Caco-2 (cell line): ENCODE data around the gene FOXB2. TPM values are rescaled to one million over a fixed set of nuclear protein-coding genes. Genes with fewer than 3 reads are reported as not detected.

Experiments
- BruUV-seq: library from RNA; stranded (reverse); fragments of 400-500 nt; replicated peaks from 2 replicates; lab custom pipeline; 2021; lab: Mats Ljungman, UMichigan
- CTCF ChIA-PET: fragments of 300-600 bp; sonication (Branson Sonifier 250); formaldehyde crosslinking; loops from one replicate; lab custom pipeline; 2022; ENCODE audit warnings: antibody characterized with exemption; lab: Charles Lee
- POLR2A ChIA-PET: fragments of 300-600 bp; sonication (Branson Sonifier 250); formaldehyde crosslinking; loops from one replicate; lab custom pipeline; 2022; ENCODE audit warnings: antibody characterized with exemption; lab: Charles Lee
- DNase-seq, 2 experiments: peaks; one replicate each; pipeline versions ENCODE4 v3.0.0 to v3.0.0-alpha.2; 2020 to 2022
- H3K27me3 ChIP-seq: replicated peaks from 2 replicates; pipeline ENCODE4 v1.6.0; 2011; ENCODE audit warnings: low read length; ENCODE audit not compliant: control insufficient read depth, insufficient read depth
- H3K36me3 ChIP-seq: 2 replicates; pipeline ENCODE4 v1.5.1; 2011; ENCODE audit warnings: low read length; ENCODE audit not compliant: control insufficient read depth, insufficient read depth
- H3K4me1 ChIP-seq: fragments of 250-450 bp; sonication (Bioruptor Pico); 2 replicates; pipeline ENCODE4 v1.5.1; 2020; ENCODE audit warnings: mild to moderate bottlenecking
- H3K4me3 ChIP-seq: 2 replicates; pipeline ENCODE4 v1.5.1; 2011; ENCODE audit warnings: low read depth, mild to moderate bottlenecking, control low read depth, low read length
- H3K9me3 ChIP-seq: fragments of 250-450 bp; sonication (Bioruptor Pico); 2 replicates; pipeline ENCODE4 v1.5.1; 2020; ENCODE audit warnings: mild to moderate bottlenecking, moderate library complexity
- H3K27ac Mint-ChIP-seq: one replicate; pipeline ENCODE4 v1.8.0; 2022; ENCODE audit warnings: mixed read lengths; ENCODE audit not compliant: unreplicated experiment
- H3K27me3 Mint-ChIP-seq: one replicate; pipeline ENCODE4 v1.8.0; 2022; ENCODE audit warnings: mixed read lengths; ENCODE audit not compliant: insufficient read depth, unreplicated experiment
- H3K36me3 Mint-ChIP-seq: one replicate; pipeline ENCODE4 v1.8.0; 2022; ENCODE audit warnings: mild to moderate bottlenecking, mixed read lengths; ENCODE audit not compliant: insufficient read depth, unreplicated experiment
- H3K4me1 Mint-ChIP-seq: one replicate; pipeline ENCODE4 v1.8.0; 2022; ENCODE audit warnings: low read depth, mixed read lengths; ENCODE audit not compliant: unreplicated experiment
- H3K4me3 Mint-ChIP-seq: one replicate; pipeline ENCODE4 v1.8.0; 2022; ENCODE audit warnings: mild to moderate bottlenecking, moderate library complexity, mixed read lengths; ENCODE audit not compliant: unreplicated experiment
- H3K9me3 Mint-ChIP-seq: one replicate; pipeline ENCODE4 v1.8.0; 2022; ENCODE audit warnings: mixed read lengths; ENCODE audit not compliant: unreplicated experiment
- CTCF ChIP-seq, 2 experiments: fragments of 200-600 bp in 1 of 2; IDR thresholded peaks; 1 replicate in 1 of 2; 2 replicates in 1 of 2; pipeline versions ENCODE4 v1.5.1 to v1.8.0; 2011 to 2022; ENCODE audit warnings: antibody characterized with exemption in 1 of 2, control low read depth in 1 of 2, inconsistent platforms in 1 of 2, low read depth in 1 of 2, low read length in 1 of 2, mild to moderate bottlenecking in 1 of 2, moderate library complexity in 1 of 2; ENCODE audit not compliant: insufficient read depth in 1 of 2, severe bottlenecking in 1 of 2, unreplicated experiment in 1 of 2
- intact Hi-C: fragments of 100-400 bp; cut with micrococcal nuclease; formaldehyde crosslinking; loops from one replicate; pipeline ENCODE4 v1.10.0; 2022; ENCODE audit not compliant: unreplicated experiment
- total RNA-seq: library from RNA; stranded (reverse); gene quantifications from 2 replicates; pipeline ENCODE4 v1.2.3, GENCODE V29; 2022

Gene FOXB2
- total RNA-seq, 1 experiment from 2014 or later, result not detected

GRCh38 chr9:77016526-77017504 lies 2.6 kb upstream of the FOXB2 start:
- Mint-ChIP-seq H3K36me3 (no peaks in the 10 kb centered on the region), H3K9me3 (no peaks in the 10 kb centered on the region), H3K27me3 (peaks cover 9% of the 10 kb centered on the region), H3K27ac (no peak overlapping the region), H3K4me3 (no peak overlapping the region), H3K4me1 (no peaks in the 10 kb centered on the region)
- no peaks in the 10 kb centered on the region for H3K9me3 ChIP-seq
- no TSS peak for BruUV-seq
- intact Hi-C loops, result no loop called here
- ChIA-PET POLR2A (no interaction called here), CTCF (no interaction called here)
- no peaks in the 10 kb centered on the region for H3K4me1 ChIP-seq
- no peaks in the 10 kb centered on the region for H3K27me3 ChIP-seq
- no peak for DNase-seq
- no peaks in the 10 kb centered on the region for H3K36me3 ChIP-seq
- no peak overlapping the region for H3K4me3 ChIP-seq
- TF ChIP-seq CTCF (IDR thresholded peaks at IDR 0.05; ENCODE audit: insufficient read depth in 1 of 2, low read depth in 1 of 2, low read length in 1 of 2, severe bottlenecking in 1 of 2, unreplicated experiment in 1 of 2), result no peak

GRCh38 chr9:77017505-77017894 lies 2.0 kb upstream of the FOXB2 start:
- H3K36me3 Mint-ChIP-seq, result no peaks in the 10 kb centered on the region
- no peaks in the 10 kb centered on the region for H3K4me1 ChIP-seq
- no peaks in the 10 kb centered on the region for H3K36me3 ChIP-seq
- peaks cover 9% of the 10 kb centered on the region for H3K27me3 Mint-ChIP-seq
- H3K4me3 Mint-ChIP-seq, result no peak overlapping the region
- H3K9me3 Mint-ChIP-seq, result no peaks in the 10 kb centered on the region
- H3K27ac Mint-ChIP-seq, result no peak overlapping the region
- no peak for DNase-seq
- TF ChIP-seq CTCF (IDR thresholded peaks at IDR 0.05; ENCODE audit: insufficient read depth in 1 of 2, low read depth in 1 of 2, low read length in 1 of 2, severe bottlenecking in 1 of 2, unreplicated experiment in 1 of 2), result no peak
- no peaks in the 10 kb centered on the region for H3K9me3 ChIP-seq
- BruUV-seq, result no TSS peak
- no peak overlapping the region for H3K4me3 ChIP-seq
- CTCF ChIA-PET, result no interaction called here
- H3K27me3 ChIP-seq, result no peaks in the 10 kb centered on the region
- intact Hi-C loops, result no loop called here
- POLR2A ChIA-PET, result no interaction called here
- no peaks in the 10 kb centered on the region for H3K4me1 Mint-ChIP-seq

- Mint-ChIP-seq H3K36me3 (no peaks in the 10 kb centered on the region), H3K4me3 (peak overlapping the region; percentile 75), H3K9me3 (no peaks in the 10 kb centered on the region), H3K4me1 (no peaks in the 10 kb centered on the region), H3K27me3 (peaks cover 9% of the 10 kb centered on the region), H3K27ac (no peak overlapping the region)
- Histone ChIP-seq H3K27me3 (no peaks in the 10 kb centered on the region), H3K4me3 (peak overlapping the region; percentile 29), H3K9me3 (no peaks in the 10 kb centered on the region), H3K36me3 (no peaks in the 10 kb centered on the region), H3K4me1 (no peaks in the 10 kb centered on the region)
- CTCF ChIA-PET, result no interaction called here
- POLR2A ChIA-PET, result no interaction called here
- no TSS peak for BruUV-seq
- intact Hi-C loops, result no loop called here
- no peak for TF ChIP-seq CTCF (IDR thresholded peaks at IDR 0.05; ENCODE audit: insufficient read depth in 1 of 2, low read depth in 1 of 2, low read length in 1 of 2, severe bottlenecking in 1 of 2, unreplicated experiment in 1 of 2)
- no peak for DNase-seq
These were observed 1.1 kb upstream of the FOXB2 start for GRCh38 chr9:77018058-77018968.
